HEK293 (cell line): ENCODE data around the gene DOCK4.

Experiments
- CTCF ChIA-PET: fragments of 350-600 bp; formaldehyde crosslinking; extraction: SDS; loops from one replicate; lab custom pipeline; 2021; ENCODE audit warnings: antibody characterized with exemption; lab: Yijun Ruan, JAX
- POLR2A ChIA-PET: fragments of 300-600 bp; formaldehyde crosslinking; extraction: SDS; loops from one replicate; lab custom pipeline; 2020; ENCODE audit warnings: antibody characterized with exemption, inconsistent platforms; lab: Yijun Ruan, JAX
- H3K27ac ChIP-seq: fragments of 200-500 bp; sonication (Bioruptor generic); 2 replicates; pipeline ENCODE4 v1.5.1; 2014; ENCODE audit warnings: low read depth, low read length, control low read depth, inconsistent platforms; ENCODE audit errors: extremely low read depth
- H3K36me3 ChIP-seq, 2 experiments: fragments of 200-500 bp in 1 of 2; sonication (Bioruptor generic) in 1 of 2; 1 replicate in 1 of 2; 2 replicates in 1 of 2; pipeline ENCODE4 v1.5.1; 2014 to 2017; ENCODE audit warnings: inconsistent platforms in 2 of 2, low read length in 2 of 2; ENCODE audit not compliant: control insufficient read depth in 2 of 2, insufficient read depth in 1 of 2
- H3K4me1 ChIP-seq: fragments of 200-500 bp; sonication (Bioruptor generic); 2 replicates; pipeline ENCODE4 v1.5.1; 2014; ENCODE audit warnings: mild to moderate bottlenecking, low read length, inconsistent platforms; ENCODE audit not compliant: control insufficient read depth, insufficient read depth
- H3K4me3 ChIP-seq: 2 replicates; pipeline ENCODE4 v1.5.1; 2011; ENCODE audit warnings: low read depth, mild to moderate bottlenecking, control low read depth, low read length, moderate library complexity
- H3K9me3 ChIP-seq: fragments of 200-500 bp; sonication (Bioruptor generic); 2 replicates; pipeline ENCODE4 v1.5.1; 2014; ENCODE audit warnings: low read depth, low read length, inconsistent platforms; ENCODE audit not compliant: control insufficient read depth, insufficient read depth
- AEBP2 ChIP-seq: fragments of 450-650 bp; formaldehyde crosslinking; IDR thresholded peaks from 2 replicates; pipeline ENCODE4 v1.5.1; 2016; ENCODE audit warnings: missing biosample characterization, missing genetic modification characterization, borderline replicate concordance
- GLIS1 ChIP-seq: fragments of 450-650 bp; formaldehyde crosslinking; IDR thresholded peaks from 2 replicates; pipeline ENCODE4 v1.5.1; 2016; ENCODE audit warnings: missing biosample characterization, missing genetic modification characterization
- IKZF3 ChIP-seq: fragments of 450-650 bp; IDR thresholded peaks from 2 replicates; pipeline ENCODE4 v1.5.0; 2018; ENCODE audit warnings: missing biosample characterization, mild to moderate bottlenecking, missing genetic modification characterization, moderate library complexity
- MEIS1 ChIP-seq: sonication (generic); formaldehyde crosslinking; IDR thresholded peaks from 2 replicates; pipeline ENCODE4 v1.8.1; 2022; ENCODE audit warnings: missing genetic modification reagents, mild to moderate bottlenecking, borderline replicate concordance
- PRDM10 ChIP-seq: fragments of 450-650 bp; formaldehyde crosslinking; IDR thresholded peaks from 2 replicates; pipeline ENCODE4 v1.5.1; 2016; ENCODE audit warnings: missing biosample characterization, missing genetic modification characterization
- SP2 ChIP-seq: fragments of 450-650 bp; formaldehyde crosslinking; IDR thresholded peaks from 2 replicates; pipeline ENCODE4 v1.5.1; 2016; ENCODE audit warnings: missing biosample characterization, missing genetic modification characterization
- SP7 ChIP-seq: fragments of 450-650 bp; formaldehyde crosslinking; IDR thresholded peaks from 2 replicates; pipeline ENCODE4 v1.5.1; 2016; ENCODE audit warnings: missing biosample characterization, missing genetic modification characterization
- ZBTB21 ChIP-seq: fragments of 450-650 bp; formaldehyde crosslinking; IDR thresholded peaks from 2 replicates; pipeline ENCODE4 v1.5.1; 2017; ENCODE audit warnings: missing biosample characterization, missing genetic modification characterization
- ZBTB6 ChIP-seq: fragments of 450-650 bp; formaldehyde crosslinking; IDR thresholded peaks from 2 replicates; pipeline ENCODE4 v1.5.1; 2017; ENCODE audit warnings: missing biosample characterization, missing genetic modification characterization
- ZFP3 ChIP-seq: fragments of 450-650 bp; formaldehyde crosslinking; IDR thresholded peaks from 2 replicates; pipeline ENCODE4 v1.5.1; 2016; ENCODE audit warnings: low read depth, missing biosample characterization, missing genetic modification characterization
- ZFP37 ChIP-seq: fragments of 450-650 bp; formaldehyde crosslinking; IDR thresholded peaks from 2 replicates; pipeline ENCODE4 v1.5.1; 2016; ENCODE audit warnings: missing biosample characterization, missing genetic modification characterization
- ZFP69B ChIP-seq: fragments of 450-650 bp; formaldehyde crosslinking; IDR thresholded peaks from 2 replicates; pipeline ENCODE4 v1.5.1; 2016; ENCODE audit warnings: missing biosample characterization, missing genetic modification characterization
- ZNF10 ChIP-seq: fragments of 450-650 bp; formaldehyde crosslinking; IDR thresholded peaks from 2 replicates; pipeline ENCODE4 v1.5.1; 2017; ENCODE audit warnings: missing biosample characterization, missing genetic modification characterization
- ZNF140 ChIP-seq: fragments of 450-650 bp; formaldehyde crosslinking; IDR thresholded peaks from 2 replicates; pipeline ENCODE4 v1.5.1; 2016; ENCODE audit warnings: missing biosample characterization, missing genetic modification characterization
- ZNF157 ChIP-seq: fragments of 450-650 bp; formaldehyde crosslinking; IDR thresholded peaks from 2 replicates; pipeline ENCODE4 v1.5.1; 2016; ENCODE audit warnings: missing biosample characterization, missing genetic modification characterization
- ZNF2 ChIP-seq: fragments of 450-650 bp; formaldehyde crosslinking; IDR thresholded peaks from 2 replicates; pipeline ENCODE4 v1.5.1; 2016; ENCODE audit warnings: missing biosample characterization, missing genetic modification characterization
- ZNF214 ChIP-seq: fragments of 450-650 bp; formaldehyde crosslinking; IDR thresholded peaks from 2 replicates; pipeline ENCODE4 v1.5.1; 2017; ENCODE audit warnings: missing biosample characterization, mild to moderate bottlenecking, missing genetic modification characterization, borderline replicate concordance
- ZNF341 ChIP-seq: fragments of 450-650 bp; formaldehyde crosslinking; IDR thresholded peaks from 2 replicates; pipeline ENCODE4; 2016; ENCODE audit warnings: low read depth, missing biosample characterization, missing genetic modification characterization
- ZNF473 ChIP-seq: fragments of 450-650 bp; formaldehyde crosslinking; IDR thresholded peaks from 2 replicates; pipeline ENCODE4 v1.5.1; 2017; ENCODE audit warnings: missing biosample characterization, missing genetic modification characterization
- ZNF529 ChIP-seq: fragments of 450-650 bp; formaldehyde crosslinking; IDR thresholded peaks from 2 replicates; pipeline ENCODE4 v1.5.1; 2017; ENCODE audit warnings: missing genetic modification characterization, missing biosample characterization; ENCODE audit not compliant: insufficient replicate concordance
- ZNF600 ChIP-seq: fragments of 450-650 bp; formaldehyde crosslinking; IDR thresholded peaks from 2 replicates; pipeline ENCODE4 v1.5.1; 2016; ENCODE audit warnings: missing biosample characterization, missing genetic modification characterization
- ZNF629 ChIP-seq: fragments of 450-650 bp; formaldehyde crosslinking; IDR thresholded peaks from 2 replicates; pipeline ENCODE4 v1.5.1; 2017; ENCODE audit warnings: missing biosample characterization, missing genetic modification characterization
- ZNF692 ChIP-seq: fragments of 450-650 bp; formaldehyde crosslinking; IDR thresholded peaks from 2 replicates; pipeline ENCODE4 v1.5.1; 2016; ENCODE audit warnings: missing biosample characterization, missing genetic modification characterization

DOCK4 gene

GRCh38 chr7:112160130-112160770 lies 45.9 kb downstream of the DOCK4 start (continued):
- TF ChIP-seq ZNF629 (tag by site-specific recombination) (no peak), ZNF157 (tag by site-specific recombination) (no peak), SP2 (no peak), ZFP37 (tag by site-specific recombination) (no peak), ZNF10 (tag by site-specific recombination) (no peak), ZBTB21 (tag by site-specific recombination) (no peak), ZNF692 (peak; percentile 8; the same call in 1 of the 2 replicates), ZNF140 (no peak), ZFP3 (tag by site-specific recombination) (peak; percentile 61), ZNF529 (no peak), ZFP69B (no peak)

GRCh38 chr7:112159351-112159750 lies 46.8 kb downstream of the DOCK4 start:
- H3K36me3 ChIP-seq = no peaks in the 10 kb centered on the region
- H3K4me3 ChIP-seq = no peak overlapping the region
- no peak overlapping the region for H3K27ac ChIP-seq
- ChIA-PET POLR2A (no interaction called here), CTCF (no interaction called here)
- no peaks in the 10 kb centered on the region for H3K9me3 ChIP-seq
- TF ChIP-seq ZNF2 (tag by site-specific recombination) (no peak), ZNF600 (tag by site-specific recombination) (0 out of 2 replicates have a peak, but pooled peaks have one; percentile 3)
- H3K4me1 ChIP-seq = peaks cover 35% of the 10 kb centered on the region

GRCh38 chr7:112157072-112157471 lies 49.1 kb downstream of the DOCK4 start:
- Histone ChIP-seq H3K9me3 (no peaks in the 10 kb centered on the region), H3K27ac (no peak overlapping the region), H3K4me3 (no peak overlapping the region), H3K4me1 (peaks cover 23% of the 10 kb centered on the region), H3K36me3 (no peaks in the 10 kb centered on the region)
- ChIA-PET POLR2A (no interaction called here), CTCF (interaction anchor here (1.2 kb wide), 1 partner anchor 21 kb away, joined by 3 read pairs; no protein-coding TSS in a partner anchor)
- no peak for TF ChIP-seq ZNF341
- TF ChIP-seq ZBTB6 (tag by site-specific recombination) = 0 out of 2 replicates have a peak, but pooled peaks have one; percentile 23
- no peak for TF ChIP-seq IKZF3
- no peak for TF ChIP-seq ZNF473
- no peak for TF ChIP-seq AEBP2
- peak; percentile 27; the same call in 1 of the 2 replicates for TF ChIP-seq PRDM10 (tag by site-specific recombination)
- TF ChIP-seq ZNF629 (tag by site-specific recombination) = peak; percentile 31; the same call in 1 of the 2 replicates
- TF ChIP-seq ZNF529 = no peak
- peak; percentile 60 for TF ChIP-seq SP7 (tag by site-specific recombination)
- TF ChIP-seq MEIS1 = no peak
- no peak for TF ChIP-seq ZNF214 (tag by site-specific recombination)
- TF ChIP-seq GLIS1 = peak; percentile 30; the same call in 1 of the 2 replicates
- TF ChIP-seq ZNF692 = no peak
